GM20431 (cell line): ENCODE results near the gene CEP89.
"Not testable (repeated sequence)": the region's sequence is repeated elsewhere in the genome, so short reads cannot be mapped to it uniquely, and the experiment has no call there.

Source experiments
- in situ Hi-C: fragments of 300-500 bp; cut with MseI, MboI; formaldehyde crosslinking; loops from one replicate; pipeline ENCODE4 v1.15.0; 2020; ENCODE audit warnings: low sequenced_read_pairs; ENCODE audit not compliant: unreplicated experiment

CEP89 gene

GRCh38 chr19:32902448-32902847 lies 69.3 kb downstream of the CEP89 start:
- in situ Hi-C loops = no loop called here

GRCh38 chr19:32901504-32902161 lies 70.1 kb downstream of the CEP89 start:
- in situ Hi-C loops = no loop called here

GRCh38 chr19:32896516-32897214 lies 75.1 kb downstream of the CEP89 start:
- in situ Hi-C loops = no loop called here

GRCh38 chr19:32895384-32895783 lies 76.4 kb downstream of the CEP89 start:
- in situ Hi-C loops = no loop called here

- in situ Hi-C loops = no loop called here
These were observed 80.1 kb downstream of the CEP89 start for GRCh38 chr19:32891609-32892008.

GRCh38 chr19:32890841-32891240 lies 80.9 kb downstream of the CEP89 start:
- in situ Hi-C loops = no loop called here

- in situ Hi-C loops = no loop called here
These were observed 81.4 kb downstream of the CEP89 start for GRCh38 chr19:32890326-32890725.

GRCh38 chr19:32889137-32889934 lies 82.4 kb downstream of the CEP89 start:
- in situ Hi-C loops = no loop called here

- in situ Hi-C loops = no loop called here
These were observed 84.1 kb downstream of the CEP89 start for GRCh38 chr19:32887572-32888215.

GRCh38 chr19:32886241-32886640 lies 85.5 kb downstream of the CEP89 start:
- in situ Hi-C loops = no loop called here

GRCh38 chr19:32885255-32885654 lies 86.5 kb downstream of the CEP89 start:
- in situ Hi-C loops = not testable (repeated sequence)

GRCh38 chr19:32881766-32882165 lies 90.0 kb downstream of the CEP89 start:
- in situ Hi-C loops = no loop called here

- in situ Hi-C loops = no loop called here
These were observed 91.1 kb downstream of the CEP89 start for GRCh38 chr19:32880622-32881021.

- in situ Hi-C loops = no loop called here
These were observed 92.0 kb downstream of the CEP89 start for GRCh38 chr19:32879741-32880140.

GRCh38 chr19:32878988-32879387 lies 92.8 kb downstream of the CEP89 start:
- in situ Hi-C loops = no loop called here

GRCh38 chr19:32877977-32878745 lies 93.6 kb downstream of the CEP89 start:
- in situ Hi-C loops = no loop called here

GRCh38 chr19:32877323-32877912 lies 94.3 kb downstream of the CEP89 start:
- in situ Hi-C loops = no loop called here

GRCh38 chr19:32876919-32877285 lies 94.9 kb downstream of the CEP89 start:
- in situ Hi-C loops = no loop called here

- in situ Hi-C loops = no loop called here
These were observed 95.4 kb downstream of the CEP89 start for GRCh38 chr19:32876236-32876918.
